IMR-90 (cell line): ENCODE measurements around the gene SIGLECL1. TPM values are rescaled to one million over a fixed set of nuclear protein-coding genes. Genes with fewer than 3 reads are reported as not detected.

Experiments
- ATAC-seq: fragments of 200-7000 bp; cut with Tn5 transposase; 2 replicates; pipeline ENCODE4 v1.9.1; 2020; ENCODE audit warnings: low read depth, mild to moderate bottlenecking, moderate library complexity
- BruUV-seq: library from RNA; stranded (reverse); fragments of 400-500 nt; replicated peaks from 2 replicates; lab custom pipeline; 2021; lab: Mats Ljungman, UMichigan
- CTCF ChIA-PET: fragments of 300-600 bp; formaldehyde crosslinking; extraction: SDS; loops from one replicate; lab custom pipeline; 2021; ENCODE audit warnings: antibody characterized with exemption; lab: Yijun Ruan, JAX
- POLR2A ChIA-PET: fragments of 300-600 bp; sonication (Branson Sonifier 250); formaldehyde crosslinking; loops from one replicate; lab custom pipeline; 2022; ENCODE audit warnings: antibody characterized with exemption; ENCODE audit not compliant: unreplicated experiment; lab: Charles Lee
- DNase-seq: peaks from one replicate; pipeline ENCODE4 v3.0.0; 2013
- H2AFZ ChIP-seq: replicated peaks from 2 replicates; pipeline ENCODE3; 2013; ENCODE audit warnings: low read length, mild to moderate bottlenecking; ENCODE audit not compliant: poor library complexity
- H2AK5ac ChIP-seq: 2 replicates; pipeline ENCODE4 v1.6.1; 2013; ENCODE audit warnings: low read depth, low read length, inconsistent platforms
- H2AK9ac ChIP-seq: replicated peaks from 2 replicates; pipeline ENCODE3; 2013; ENCODE audit warnings: mild to moderate bottlenecking, low read depth, low read length, moderate library complexity; ENCODE audit not compliant: poor library complexity
- H2BK120ac ChIP-seq: 2 replicates; pipeline ENCODE4 v1.6.1; 2013; ENCODE audit warnings: low read depth, low read length, inconsistent platforms
- H2BK15ac ChIP-seq: 3 replicates; pipeline ENCODE4 v1.6.1; 2013; ENCODE audit warnings: low read depth, low read length, inconsistent platforms
- H2BK20ac ChIP-seq: 2 replicates; pipeline ENCODE4 v1.6.1; 2013; ENCODE audit warnings: low read depth, mild to moderate bottlenecking, inconsistent platforms, low read length, moderate library complexity
- H2BK5ac ChIP-seq: 2 replicates; pipeline ENCODE4 v1.6.1; 2013; ENCODE audit warnings: mild to moderate bottlenecking, low read depth, low read length, inconsistent platforms; ENCODE audit not compliant: poor library complexity, severe bottlenecking
- H3K14ac ChIP-seq: replicated peaks from 2 replicates; pipeline ENCODE4 v1.6.1; 2013; ENCODE audit warnings: low read depth, low read length, inconsistent platforms
- H3K18ac ChIP-seq: 2 replicates; pipeline ENCODE4 v1.6.1; 2013; ENCODE audit warnings: low read depth, low read length, control low read depth
- H3K23ac ChIP-seq: 2 replicates; pipeline ENCODE4 v1.6.1; 2013; ENCODE audit warnings: low read depth, low read length, inconsistent platforms
- H3K27ac ChIP-seq: 2 replicates; pipeline ENCODE4 v1.5.1; 2013; ENCODE audit warnings: mild to moderate bottlenecking, control low read depth, low read length; ENCODE audit not compliant: insufficient read depth
- H3K27me3 ChIP-seq: 2 replicates; pipeline ENCODE4 v1.6.1; 2013; ENCODE audit warnings: low read length; ENCODE audit not compliant: control insufficient read depth, insufficient read depth
- H3K36me3 ChIP-seq: 2 replicates; pipeline ENCODE4 v1.6.1; 2013; ENCODE audit warnings: low read length, mixed read lengths; ENCODE audit not compliant: control insufficient read depth, insufficient read depth
- H3K4ac ChIP-seq: 2 replicates; pipeline ENCODE4 v1.6.1; 2013; ENCODE audit warnings: low read depth, low read length, inconsistent platforms
- H3K4me1 ChIP-seq: 2 replicates; pipeline ENCODE4 v1.6.1; 2013; ENCODE audit warnings: low read length, mixed read lengths; ENCODE audit not compliant: control insufficient read depth, insufficient read depth
- H3K4me2 ChIP-seq: 2 replicates; pipeline ENCODE4 v1.6.1; 2013; ENCODE audit warnings: low read depth, mild to moderate bottlenecking, control low read depth, low read length, moderate library complexity
- H3K4me3 ChIP-seq: 2 replicates; pipeline ENCODE4 v1.5.1; 2013; ENCODE audit warnings: low read depth, mild to moderate bottlenecking, control low read depth, low read length, moderate library complexity; ENCODE audit not compliant: insufficient read depth
- H3K56ac ChIP-seq: 2 replicates; pipeline ENCODE4 v1.6.1; 2013; ENCODE audit warnings: low read length, inconsistent platforms; ENCODE audit not compliant: insufficient read depth; ENCODE audit errors: extremely low read depth
- H3K79me1 ChIP-seq, 2 experiments: 2 replicates each; pipeline ENCODE4 v1.6.1; 2013; ENCODE audit warnings: low read length in 2 of 2, inconsistent platforms in 1 of 2, low read depth in 1 of 2
- H3K9ac ChIP-seq: 2 replicates; pipeline ENCODE4 v1.6.1; 2013; ENCODE audit warnings: low read depth, low read length, control low read depth
- H3K9me1 ChIP-seq: 2 replicates; pipeline ENCODE4 v1.6.1; 2013; ENCODE audit warnings: low read length, inconsistent platforms; ENCODE audit not compliant: insufficient read depth
- H3K9me3 ChIP-seq: 2 replicates; pipeline ENCODE4 v1.6.1; 2013; ENCODE audit warnings: low read length; ENCODE audit not compliant: control insufficient read depth, insufficient read depth
- H4K20me1 ChIP-seq: 2 replicates; pipeline ENCODE4 v1.6.1; 2013; ENCODE audit warnings: low read length, inconsistent platforms; ENCODE audit not compliant: insufficient read depth
- H4K5ac ChIP-seq: 2 replicates; pipeline ENCODE4 v1.6.1; 2013; ENCODE audit warnings: mild to moderate bottlenecking, low read depth, low read length, control low read depth
- H4K8ac ChIP-seq, 2 experiments: 2 replicates each; pipeline ENCODE4 v1.6.1; 2013; ENCODE audit warnings: low read depth in 2 of 2, low read length in 2 of 2, control low read depth in 1 of 2, inconsistent platforms in 1 of 2
- H4K91ac ChIP-seq: 2 replicates; pipeline ENCODE4 v1.6.1; 2013; ENCODE audit warnings: low read depth, low read length, inconsistent platforms; ENCODE audit not compliant: insufficient read depth
- BHLHE40 ChIP-seq: fragments of 150-350 bp; IDR thresholded peaks from 2 replicates; pipeline ENCODE4 v1.6.1; 2016; ENCODE audit warnings: mild to moderate bottlenecking, low read depth, low read length
- CHD1 ChIP-seq: IDR thresholded peaks from 2 replicates; pipeline ENCODE4 v1.6.1; 2012; ENCODE audit warnings: low read depth, low read length, improper control_type of control experiment
- CTCF ChIP-seq: conservative IDR thresholded peaks from 2 replicates; pipeline ENCODE4 v1.5.1; 2012; ENCODE audit warnings: mild to moderate bottlenecking, low read depth, low read length, improper control_type of control experiment
- ELK1 ChIP-seq: fragments of 150-350 bp; IDR thresholded peaks from 2 replicates; pipeline ENCODE4 v1.6.1; 2016; ENCODE audit warnings: low read depth, mild to moderate bottlenecking, low read length, moderate library complexity, borderline replicate concordance
- FOS ChIP-seq: fragments of 150-350 bp; IDR thresholded peaks from 2 replicates; pipeline ENCODE4 v1.6.1; 2016; ENCODE audit warnings: low read depth, low read length
- MAZ ChIP-seq: IDR thresholded peaks from 2 replicates; pipeline ENCODE4 v1.6.1; 2012; ENCODE audit warnings: low read depth, mild to moderate bottlenecking, low read length, improper control_type of control experiment, moderate library complexity, borderline replicate concordance
- NFE2L2 ChIP-seq: fragments of 150-350 bp; IDR thresholded peaks from 2 replicates; pipeline ENCODE4 v1.6.1; 2016; ENCODE audit warnings: low read depth, mild to moderate bottlenecking, low read length
- POLR2A ChIP-seq: IDR thresholded peaks from 2 replicates; pipeline ENCODE4 v1.6.1; 2012; ENCODE audit warnings: mild to moderate bottlenecking, low read depth, low read length
- RAD21 ChIP-seq: IDR thresholded peaks from 2 replicates; pipeline ENCODE4 v1.6.1; 2012; ENCODE audit warnings: low read length, improper control_type of control experiment
- SMC3 ChIP-seq: fragments of 150-350 bp; IDR thresholded peaks from 2 replicates; pipeline ENCODE4 v1.6.1; 2016; ENCODE audit warnings: low read depth, mild to moderate bottlenecking, antibody characterized with exemption, low read length, moderate library complexity
- USF2 ChIP-seq: fragments of 150-350 bp; IDR thresholded peaks from 2 replicates; pipeline ENCODE4 v1.6.1; 2017; ENCODE audit warnings: mild to moderate bottlenecking, antibody characterized with exemption, low read length, low read depth
- WGBS, 2 experiments: methylation state at CpG; one replicate each; pipeline versions ENCODE4 v1.1.5 to v1.1.7; 2013; ENCODE audit warnings: missing lambda C conversion rate in 2 of 2; ENCODE audit not compliant: insufficient read length in 1 of 2; ENCODE audit errors: extremely low coverage in 2 of 2; 5-methylcytosine and 5-hydroxymethylcytosine counted together
- dilution Hi-C: fragments of 300-500 bp; cut with HindIII; formaldehyde crosslinking; loops from one replicate; pipeline ENCODE4 v1.14.3; 2018; ENCODE audit warnings: low sequenced_read_pairs; ENCODE audit not compliant: unreplicated experiment
- in situ Hi-C: fragments of 300-500 bp; cut with MboI; formaldehyde crosslinking; loops from 3 replicates; pipeline ENCODE4 v1.14.3; 2019; ENCODE audit warnings: low sequenced_read_pairs, inconsistent platforms, mixed read lengths
- intact Hi-C: fragments of 100-400 bp; cut with micrococcal nuclease; formaldehyde crosslinking; loops from 2 replicates; pipeline ENCODE4 v1.10.0; 2022
- polyA plus RNA-seq, 3 experiments: library from polyadenylated mRNA; depleted of rRNA; stranded (reverse); fragments of >200 nt; gene quantifications; 2 replicates each; pipeline ENCODE4 v1.2.3, GENCODE V29; 2012; ENCODE audit warnings: low replicate concordance in 1 of 3
- total RNA-seq: library from RNA; depleted of rRNA; stranded (reverse); fragments of >200 nt; gene quantifications from 2 replicates; pipeline ENCODE4 v1.2.3, GENCODE V29; 2012

The SIGLECL1 gene
- total and polyA plus RNA-seq, 2 of the 4 experiments (the other 2 are of a cell fraction) = not detected

GRCh38 chr19:51292971-51293370 lies 42.1 kb downstream of the SIGLECL1 start:
- ATAC-seq = no peak
- Histone ChIP-seq H2BK5ac (no peak overlapping the region), H3K4me3 (no peak overlapping the region), H3K79me1 (no peaks in the 10 kb centered on the region), H4K20me1 (no peaks in the 10 kb centered on the region), H3K56ac (no peak overlapping the region), H2BK15ac (no peak overlapping the region), H2BK120ac (no peak overlapping the region), H3K9ac (no peak overlapping the region), H4K8ac (no peak overlapping the region), H3K4ac (no peak overlapping the region), H3K9me3 (peaks cover 2% of the 10 kb centered on the region; the same call in 1 of the 2 replicates), H3K23ac (no peak overlapping the region), H3K4me2 (no peak overlapping the region), H3K27ac (no peak overlapping the region), H3K9me1 (no peaks in the 10 kb centered on the region), H3K14ac (no peak overlapping the region), H3K18ac (no peak overlapping the region), H3K27me3 (no peaks in the 10 kb centered on the region), H4K5ac (no peak overlapping the region), H2BK20ac (no peak overlapping the region), H4K91ac (no peak overlapping the region), H2AK5ac (no peak overlapping the region), H2AK9ac (no peak overlapping the region), H3K4me1 (no peaks in the 10 kb centered on the region), H3K36me3 (no peaks in the 10 kb centered on the region), H2AFZ (no peak overlapping the region)
- dilution Hi-C loops (no loop called here), in situ Hi-C loops (no loop called here), intact Hi-C loops (no loop called here)
- DNase-seq = no peak
- BruUV-seq = no TSS peak
- no peak for TF ChIP-seq SMC3
- TF ChIP-seq BHLHE40 = no peak
- no peak for TF ChIP-seq FOS
- no peak for TF ChIP-seq RAD21
- no peak for TF ChIP-seq USF2
- TF ChIP-seq MAZ = no peak
- TF ChIP-seq CHD1 = no peak
- no peak for TF ChIP-seq NFE2L2
- TF ChIP-seq CTCF = no peak
- no peak for TF ChIP-seq ELK1
- TF ChIP-seq POLR2A = no peak
- POLR2A ChIA-PET = no interaction called here
- WGBS, 2 experiments = no CpG with 5 or more reads among the region's 11 CpGs
- CTCF ChIA-PET = no interaction called here
